ENCODE results near the gene INPP5A. TPM values are rescaled to one million over a fixed set of nuclear protein-coding genes. Genes with fewer than 3 reads are reported as not detected.
A peak's percentile ranks its signal among the peaks of the same experiment; 100 is the strongest.

The INPP5A gene
- total and polyA plus RNA-seq, 4 donors, result 12.4 to 39.9 (median 28.2) TPM

GRCh38 chr10:132707776-132708171 is 170.2 kb downstream of the INPP5A start:
- TF ChIP-seq CTCF (IDR thresholded peaks at IDR 0.05; ENCODE audit: control extremely low read depth, extremely low read depth), result no peak
- Histone ChIP-seq H3K4me1 (ENCODE audit: control insufficient read depth in 5 of 5, insufficient read depth in 5 of 5, low read length in 5 of 5) (no peaks in the 10 kb centered on the region), H3K27me3 (ENCODE audit: control insufficient read depth in 3 of 3, insufficient read depth in 3 of 3, low read length in 2 of 3) (peaks cover 0 to 2% (median 0%) of the 10 kb centered on the region in 3 donors), H3K9ac (ENCODE audit: insufficient read depth in 1 of 2, low read length in 2 of 2) (no peak overlapping the region), H3K9me3 (ENCODE audit: control insufficient read depth in 4 of 4, insufficient read depth in 3 of 4, low read length in 3 of 4) (peaks cover 0 to 26% (median 4%) of the 10 kb centered on the region in 4 donors), H3K27ac (ENCODE audit: low read depth in 1 of 2, low read length in 1 of 2) (no peak overlapping the region), H3K4me3 (no peak overlapping the region), H3K36me3 (ENCODE audit: control insufficient read depth in 4 of 4, insufficient read depth in 4 of 4, low read length in 4 of 4) (peaks cover 0 to 42% (median 21%) of the 10 kb centered on the region in 4 donors)
- DNase-seq, result peak in 1 of 3 donors; percentile 5
- ATAC-seq (ENCODE audit: insufficient read depth, low FRiP score), result no peak
- 96 to 98% methylated on average over 15 of the region's 15 CpGs for WGBS, 2 donors

GRCh38 chr10:132708441-132708840 is 170.9 kb downstream of the INPP5A start:
- H3K4me1 ChIP-seq (ENCODE audit: control insufficient read depth in 5 of 5, insufficient read depth in 5 of 5, low read length in 5 of 5), result no peaks in the 10 kb centered on the region
- peaks cover 0 to 29% (median 4%) of the 10 kb centered on the region in 4 donors for H3K9me3 ChIP-seq (ENCODE audit: control insufficient read depth in 4 of 4, insufficient read depth in 3 of 4, low read length in 3 of 4)
- no peak for ATAC-seq (ENCODE audit: insufficient read depth, low FRiP score)
- WGBS, 2 donors, result 93 to 96% methylated on average over 15 of the region's 15 CpGs
- DNase-seq, result peak in 1 of 3 donors; percentile 4
- H3K27ac ChIP-seq (ENCODE audit: low read depth in 1 of 2, low read length in 1 of 2), result no peak overlapping the region
- H3K4me3 ChIP-seq, result no peak overlapping the region
- H3K27me3 ChIP-seq (ENCODE audit: control insufficient read depth in 3 of 3, insufficient read depth in 3 of 3, low read length in 2 of 3), result peaks cover 0 to 4% (median 0%) of the 10 kb centered on the region in 3 donors
- H3K36me3 ChIP-seq (ENCODE audit: control insufficient read depth in 4 of 4, insufficient read depth in 4 of 4, low read length in 4 of 4), result peaks cover 0 to 47% (median 22%) of the 10 kb centered on the region in 4 donors
- H3K9ac ChIP-seq (ENCODE audit: insufficient read depth in 1 of 2, low read length in 2 of 2), result no peak overlapping the region
- no peak for TF ChIP-seq CTCF (IDR thresholded peaks at IDR 0.05; ENCODE audit: control extremely low read depth, extremely low read depth)

- ATAC-seq (ENCODE audit: insufficient read depth, low FRiP score) (no peak), DNase-seq (peak in 1 of 3 donors; percentile 9)
- Histone ChIP-seq H3K27me3 (ENCODE audit: control insufficient read depth in 3 of 3, insufficient read depth in 3 of 3, low read length in 2 of 3) (peaks cover 0 to 4% (median 0%) of the 10 kb centered on the region in 3 donors), H3K9me3 (ENCODE audit: control insufficient read depth in 4 of 4, insufficient read depth in 3 of 4, low read length in 3 of 4) (peaks cover 0 to 27% (median 4%) of the 10 kb centered on the region in 4 donors), H3K27ac (ENCODE audit: low read depth in 1 of 2, low read length in 1 of 2) (no peak overlapping the region), H3K36me3 (ENCODE audit: control insufficient read depth in 4 of 4, insufficient read depth in 4 of 4, low read length in 4 of 4) (peaks cover 0 to 48% (median 22%) of the 10 kb centered on the region in 4 donors), H3K4me1 (ENCODE audit: control insufficient read depth in 5 of 5, insufficient read depth in 5 of 5, low read length in 5 of 5) (no peaks in the 10 kb centered on the region), H3K4me3 (no peak overlapping the region), H3K9ac (ENCODE audit: insufficient read depth in 1 of 2, low read length in 2 of 2) (no peak overlapping the region)
- WGBS, 2 donors, result 88 to 90% methylated on average over 4 of the region's 4 CpGs
- TF ChIP-seq CTCF (IDR thresholded peaks at IDR 0.05; ENCODE audit: control extremely low read depth, extremely low read depth), result no peak
These were observed 171.3 kb downstream of the INPP5A start for GRCh38 chr10:132708936-132709335.

GRCh38 chr10:132709471-132709951 is 171.9 kb downstream of the INPP5A start:
- Histone ChIP-seq H3K27me3 (ENCODE audit: control insufficient read depth in 3 of 3, insufficient read depth in 3 of 3, low read length in 2 of 3) (peaks cover 0 to 4% (median 0%) of the 10 kb centered on the region in 3 donors), H3K4me3 (no peak overlapping the region), H3K27ac (ENCODE audit: low read depth in 1 of 2, low read length in 1 of 2) (no peak overlapping the region), H3K4me1 (ENCODE audit: control insufficient read depth in 5 of 5, insufficient read depth in 5 of 5, low read length in 5 of 5) (no peaks in the 10 kb centered on the region), H3K36me3 (ENCODE audit: control insufficient read depth in 4 of 4, insufficient read depth in 4 of 4, low read length in 4 of 4) (peaks cover 0 to 50% (median 22%) of the 10 kb centered on the region in 4 donors), H3K9ac (ENCODE audit: insufficient read depth in 1 of 2, low read length in 2 of 2) (no peak overlapping the region), H3K9me3 (ENCODE audit: control insufficient read depth in 4 of 4, insufficient read depth in 3 of 4, low read length in 3 of 4) (peaks cover 0 to 23% (median 4%) of the 10 kb centered on the region in 4 donors)
- TF ChIP-seq CTCF (IDR thresholded peaks at IDR 0.05; ENCODE audit: control extremely low read depth, extremely low read depth), result no peak
- ATAC-seq (ENCODE audit: insufficient read depth, low FRiP score), result no peak
- WGBS, 2 donors, result 89 to 94% methylated on average over 13 of the region's 13 CpGs
- DNase-seq, result no peak
